ENCODE results near the gene SF1. TPM values are rescaled to one million over a fixed set of nuclear protein-coding genes. Genes with fewer than 3 reads are reported as not detected.

The SF1 gene
- total RNA-seq, 1 donor from 2014 or later: 102 TPM

GRCh38 chr11:64793271-64794160 lies 15.2 kb upstream of the SF1 start:
- peak overlapping the region in 1 of 3 donors; percentile 3 for H3K9ac ChIP-seq (ENCODE audit: low read depth in 1 of 3, low read length in 3 of 3)
- peaks cover 0 to 23% (median 11%) of the 10 kb centered on the region in 3 donors for H3K36me3 ChIP-seq (ENCODE audit: control insufficient read depth in 3 of 3, insufficient read depth in 3 of 3, low read length in 3 of 3)
- no peaks in the 10 kb centered on the region for H3K4me1 ChIP-seq (ENCODE audit: control insufficient read depth in 3 of 3, insufficient read depth in 3 of 3, low read length in 3 of 3)
- no peak overlapping the region for H3K27ac ChIP-seq (ENCODE audit: low read depth, low read length)
- no peaks in the 10 kb centered on the region for H3K27me3 ChIP-seq (ENCODE audit: control insufficient read depth in 3 of 3, insufficient read depth in 3 of 3, low read length in 3 of 3)
- H3K4me3 ChIP-seq (ENCODE audit: low read length in 3 of 3): no peak overlapping the region
- no peaks in the 10 kb centered on the region for H3K9me3 ChIP-seq (ENCODE audit: control insufficient read depth in 3 of 3, low read length in 3 of 3)

DNA sequence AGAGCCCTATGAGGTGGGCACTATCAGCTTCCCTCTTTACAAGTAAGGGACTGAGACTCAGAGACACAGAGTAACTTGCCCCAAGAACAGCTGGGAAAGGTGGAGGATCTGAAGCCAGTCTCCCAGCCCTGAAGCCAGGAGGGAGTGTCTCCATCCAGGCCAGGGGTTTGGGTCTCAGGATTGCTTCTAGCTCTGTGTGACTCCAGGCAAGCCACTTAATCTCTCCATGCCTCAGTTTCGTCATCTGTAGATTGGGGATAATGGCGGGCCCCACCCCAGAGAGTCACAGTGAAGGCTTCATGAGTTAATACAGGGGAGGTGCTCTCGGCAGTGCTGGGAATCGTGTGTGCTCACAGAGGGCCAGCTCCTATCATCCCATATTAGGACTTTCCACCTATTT lies 14.1 kb upstream of the SF1 start:
- Histone ChIP-seq H3K36me3 (ENCODE audit: control insufficient read depth in 3 of 3, insufficient read depth in 3 of 3, low read length in 3 of 3) (peaks cover 0 to 23% (median 11%) of the 10 kb centered on the region in 3 donors), H3K4me1 (ENCODE audit: control insufficient read depth in 3 of 3, insufficient read depth in 3 of 3, low read length in 3 of 3) (peaks cover 0 to 3% (median 0%) of the 10 kb centered on the region in 3 donors), H3K9ac (ENCODE audit: low read depth in 1 of 3, low read length in 3 of 3) (no peak overlapping the region), H3K27me3 (ENCODE audit: control insufficient read depth in 3 of 3, insufficient read depth in 3 of 3, low read length in 3 of 3) (no peaks in the 10 kb centered on the region), H3K9me3 (ENCODE audit: control insufficient read depth in 3 of 3, low read length in 3 of 3) (no peaks in the 10 kb centered on the region), H3K4me3 (ENCODE audit: low read length in 3 of 3) (no peak overlapping the region), H3K27ac (ENCODE audit: low read depth, low read length) (no peak overlapping the region)

DNA sequence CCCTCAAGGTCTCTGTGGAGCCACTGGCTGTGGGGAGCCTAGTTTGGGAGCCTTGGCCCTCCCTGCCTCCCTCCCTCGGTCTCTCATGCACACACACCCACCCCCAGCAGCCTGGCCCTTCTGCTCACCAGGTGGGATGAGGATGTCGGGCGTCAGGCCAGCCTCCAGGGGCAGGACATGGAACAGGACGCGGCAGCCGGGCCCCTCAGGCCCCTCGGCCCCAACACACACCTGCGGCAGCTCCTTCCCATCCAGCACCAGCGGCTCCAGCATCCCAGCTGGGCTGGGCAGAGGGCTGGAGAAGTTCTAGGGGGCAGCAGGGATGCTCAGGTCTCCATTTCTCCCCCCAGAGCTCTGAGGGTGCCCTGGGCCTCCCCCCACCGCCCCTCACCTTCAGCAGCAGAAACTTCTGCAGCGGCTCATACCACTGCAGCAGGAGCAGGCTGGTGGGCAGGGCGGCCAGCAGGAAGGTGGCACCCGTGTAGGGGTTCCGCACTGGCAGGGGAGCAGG lies 13.5 kb upstream of the SF1 start:
- H3K27me3 ChIP-seq (ENCODE audit: control insufficient read depth in 3 of 3, insufficient read depth in 3 of 3, low read length in 3 of 3): no peaks in the 10 kb centered on the region
- H3K9ac ChIP-seq (ENCODE audit: low read depth in 1 of 3, low read length in 3 of 3): no peak overlapping the region
- no peak overlapping the region for H3K4me3 ChIP-seq (ENCODE audit: low read length in 3 of 3)
- H3K4me1 ChIP-seq (ENCODE audit: control insufficient read depth in 3 of 3, insufficient read depth in 3 of 3, low read length in 3 of 3): peaks cover 0 to 3% (median 0%) of the 10 kb centered on the region in 3 donors
- H3K27ac ChIP-seq (ENCODE audit: low read depth, low read length): no peak overlapping the region
- no peaks in the 10 kb centered on the region for H3K9me3 ChIP-seq (ENCODE audit: control insufficient read depth in 3 of 3, low read length in 3 of 3)
- peaks cover 0 to 19% (median 11%) of the 10 kb centered on the region in 3 donors for H3K36me3 ChIP-seq (ENCODE audit: control insufficient read depth in 3 of 3, insufficient read depth in 3 of 3, low read length in 3 of 3)

DNA sequence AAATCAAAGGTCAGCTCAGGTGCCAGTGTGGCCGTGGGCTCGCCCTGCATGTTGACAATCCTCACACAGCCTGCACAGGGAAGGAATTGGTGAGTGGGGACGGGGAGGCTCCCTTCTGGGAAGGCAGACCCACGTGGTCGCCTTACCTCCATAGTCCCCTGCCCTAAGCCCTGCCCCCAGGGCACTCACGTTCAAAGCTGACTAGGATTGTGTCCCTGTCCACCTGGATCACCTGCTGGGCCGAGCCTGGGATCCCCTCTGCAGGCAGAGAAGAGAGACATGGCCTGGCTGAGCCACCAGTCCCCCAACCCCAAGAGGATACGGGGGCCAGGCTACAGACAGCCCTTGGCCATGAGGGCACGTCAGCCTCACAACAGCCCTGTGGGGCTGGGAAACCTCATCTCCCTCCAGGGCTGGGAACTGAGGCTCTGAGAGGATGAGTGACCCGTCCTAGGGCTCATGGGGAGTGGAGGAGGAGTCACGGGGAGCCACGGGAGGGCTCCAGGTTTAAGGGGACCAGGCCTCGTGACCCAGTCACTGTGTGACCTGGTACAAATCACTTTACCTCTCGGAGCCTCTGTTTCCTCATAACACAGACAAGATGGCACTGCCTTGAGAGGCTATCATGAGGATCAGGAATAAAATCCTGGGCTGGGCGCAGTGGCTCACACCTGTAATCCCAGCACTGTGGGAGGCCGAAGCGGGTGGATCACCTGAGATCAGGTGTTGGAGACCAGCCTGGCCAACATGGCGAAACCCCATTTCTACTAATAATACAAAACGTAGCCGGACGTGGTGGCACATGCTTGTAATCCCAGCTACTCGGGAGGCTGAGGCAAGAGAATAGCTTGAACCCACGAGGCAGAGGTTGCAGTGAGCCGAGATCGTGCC lies 12.1 kb upstream of the SF1 start:
- no peak overlapping the region for H3K27ac ChIP-seq (ENCODE audit: low read depth, low read length)
- H3K36me3 ChIP-seq (ENCODE audit: control insufficient read depth in 3 of 3, insufficient read depth in 3 of 3, low read length in 3 of 3): peaks cover 0 to 11% (median 8%) of the 10 kb centered on the region in 3 donors
- H3K4me3 ChIP-seq (ENCODE audit: low read length in 3 of 3): no peak overlapping the region
- no peaks in the 10 kb centered on the region for H3K9me3 ChIP-seq (ENCODE audit: control insufficient read depth in 3 of 3, low read length in 3 of 3)
- H3K27me3 ChIP-seq (ENCODE audit: control insufficient read depth in 3 of 3, insufficient read depth in 3 of 3, low read length in 3 of 3): no peaks in the 10 kb centered on the region
- H3K9ac ChIP-seq (ENCODE audit: low read depth in 1 of 3, low read length in 3 of 3): no peak overlapping the region
- peaks cover 0 to 3% (median 0%) of the 10 kb centered on the region in 3 donors for H3K4me1 ChIP-seq (ENCODE audit: control insufficient read depth in 3 of 3, insufficient read depth in 3 of 3, low read length in 3 of 3)

DNA sequence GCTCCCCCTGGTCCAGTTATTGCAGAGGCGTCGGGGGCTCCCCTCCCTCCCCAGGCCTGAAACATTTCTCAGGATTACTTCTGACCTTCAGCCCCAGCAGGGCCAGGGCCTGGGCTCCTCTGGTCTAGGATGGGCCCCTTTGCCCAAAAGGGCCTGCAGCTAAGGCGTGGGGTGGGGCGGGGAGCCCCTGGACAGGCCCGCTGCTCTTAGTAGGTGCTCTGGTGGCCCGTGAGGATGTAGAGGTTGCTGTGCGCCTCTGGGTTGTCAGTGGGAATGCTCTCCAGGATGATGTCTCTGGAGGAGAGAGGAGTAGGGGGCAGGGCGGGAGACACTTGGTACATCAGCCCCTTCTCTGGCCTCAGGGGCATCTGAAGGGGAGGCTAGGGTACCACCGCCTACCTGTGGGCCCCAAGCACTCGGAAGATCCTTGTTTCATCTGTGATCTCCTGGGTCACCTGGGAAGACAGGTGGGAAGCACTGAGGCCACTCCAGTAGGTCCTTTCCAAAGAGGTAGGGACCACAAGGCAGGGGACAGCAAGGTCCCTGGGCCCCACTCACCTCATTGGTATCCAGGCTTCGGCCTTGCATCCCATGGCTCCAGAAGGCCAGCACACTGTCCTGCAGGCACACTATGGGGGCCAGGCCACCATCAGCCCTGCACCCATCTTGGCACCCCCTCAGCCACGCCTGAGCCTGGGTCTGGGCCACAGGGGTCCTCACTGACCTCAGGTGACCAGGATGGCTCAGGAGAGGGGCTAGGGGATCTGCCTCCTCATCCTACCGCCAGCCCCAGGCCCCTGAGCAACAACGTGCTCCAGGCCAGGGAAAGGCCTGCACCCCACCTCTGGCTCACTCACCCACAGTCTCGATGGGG lies 11.2 kb upstream of the SF1 start:
- H3K4me3 ChIP-seq (ENCODE audit: low read length in 3 of 3): no peak overlapping the region
- peaks cover 0 to 11% (median 8%) of the 10 kb centered on the region in 3 donors for H3K36me3 ChIP-seq (ENCODE audit: control insufficient read depth in 3 of 3, insufficient read depth in 3 of 3, low read length in 3 of 3)
- no peak overlapping the region for H3K27ac ChIP-seq (ENCODE audit: low read depth, low read length)
- H3K9ac ChIP-seq (ENCODE audit: low read depth in 1 of 3, low read length in 3 of 3): no peak overlapping the region
- H3K27me3 ChIP-seq (ENCODE audit: control insufficient read depth in 3 of 3, insufficient read depth in 3 of 3, low read length in 3 of 3): no peaks in the 10 kb centered on the region
- no peaks in the 10 kb centered on the region for H3K9me3 ChIP-seq (ENCODE audit: control insufficient read depth in 3 of 3, low read length in 3 of 3)
- H3K4me1 ChIP-seq (ENCODE audit: control insufficient read depth in 3 of 3, insufficient read depth in 3 of 3, low read length in 3 of 3): peaks cover 0 to 3% (median 0%) of the 10 kb centered on the region in 3 donors

- no peaks in the 10 kb centered on the region for H3K27me3 ChIP-seq (ENCODE audit: control insufficient read depth in 3 of 3, insufficient read depth in 3 of 3, low read length in 3 of 3)
- no peak overlapping the region for H3K27ac ChIP-seq (ENCODE audit: low read depth, low read length)
- H3K4me3 ChIP-seq (ENCODE audit: low read length in 3 of 3): no peak overlapping the region
- H3K9ac ChIP-seq (ENCODE audit: low read depth in 1 of 3, low read length in 3 of 3): no peak overlapping the region
- peaks cover 0 to 11% (median 8%) of the 10 kb centered on the region in 3 donors for H3K36me3 ChIP-seq (ENCODE audit: control insufficient read depth in 3 of 3, insufficient read depth in 3 of 3, low read length in 3 of 3)
- no peaks in the 10 kb centered on the region for H3K9me3 ChIP-seq (ENCODE audit: control insufficient read depth in 3 of 3, low read length in 3 of 3)
- peaks cover 0 to 3% (median 0%) of the 10 kb centered on the region in 3 donors for H3K4me1 ChIP-seq (ENCODE audit: control insufficient read depth in 3 of 3, insufficient read depth in 3 of 3, low read length in 3 of 3)
Observed at GRCh38 chr11:64788321-64789215, 10.2 kb upstream of the SF1 start.

- Histone ChIP-seq H3K36me3 (ENCODE audit: control insufficient read depth in 3 of 3, insufficient read depth in 3 of 3, low read length in 3 of 3) (peaks cover 0 to 11% (median 6%) of the 10 kb centered on the region in 3 donors), H3K4me3 (ENCODE audit: low read length in 3 of 3) (no peak overlapping the region), H3K27ac (ENCODE audit: low read depth, low read length) (no peak overlapping the region), H3K4me1 (ENCODE audit: control insufficient read depth in 3 of 3, insufficient read depth in 3 of 3, low read length in 3 of 3) (peaks cover 0 to 3% (median 0%) of the 10 kb centered on the region in 3 donors), H3K9me3 (ENCODE audit: control insufficient read depth in 3 of 3, low read length in 3 of 3) (no peaks in the 10 kb centered on the region), H3K27me3 (ENCODE audit: control insufficient read depth in 3 of 3, insufficient read depth in 3 of 3, low read length in 3 of 3) (no peaks in the 10 kb centered on the region), H3K9ac (ENCODE audit: low read depth in 1 of 3, low read length in 3 of 3) (no peak overlapping the region)
Observed at GRCh38 chr11:64787526-64788320, 9.4 kb upstream of the SF1 start.

DNA sequence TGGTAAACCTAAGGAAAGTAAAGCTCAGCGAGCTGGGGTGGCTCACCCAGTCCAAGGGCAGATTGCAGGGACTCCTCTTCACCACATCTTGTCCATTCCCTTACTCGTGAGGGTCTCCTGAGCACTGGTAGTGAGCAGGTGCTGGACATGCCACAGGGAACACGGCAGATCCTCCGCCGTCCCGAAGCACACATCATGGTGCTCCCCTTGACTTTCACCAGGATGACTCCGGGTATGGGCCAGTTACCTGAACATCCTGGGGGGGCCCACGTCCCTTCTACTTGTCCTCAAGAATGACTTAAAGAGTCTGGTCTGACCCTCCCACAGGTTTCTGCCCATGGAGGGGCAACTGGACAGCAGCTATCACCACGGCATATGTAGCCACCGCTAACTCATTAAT lies 8.0 kb upstream of the SF1 start:
- no peaks in the 10 kb centered on the region for H3K9me3 ChIP-seq (ENCODE audit: control insufficient read depth in 3 of 3, low read length in 3 of 3)
- no peak overlapping the region for H3K4me3 ChIP-seq (ENCODE audit: low read length in 3 of 3)
- peaks cover 0 to 3% (median 0%) of the 10 kb centered on the region in 3 donors for H3K4me1 ChIP-seq (ENCODE audit: control insufficient read depth in 3 of 3, insufficient read depth in 3 of 3, low read length in 3 of 3)
- H3K36me3 ChIP-seq (ENCODE audit: control insufficient read depth in 3 of 3, insufficient read depth in 3 of 3, low read length in 3 of 3): peaks cover 0 to 11% (median 6%) of the 10 kb centered on the region in 3 donors
- no peak overlapping the region for H3K27ac ChIP-seq (ENCODE audit: low read depth, low read length)
- H3K27me3 ChIP-seq (ENCODE audit: control insufficient read depth in 3 of 3, insufficient read depth in 3 of 3, low read length in 3 of 3): no peaks in the 10 kb centered on the region
- no peak overlapping the region for H3K9ac ChIP-seq (ENCODE audit: low read depth in 1 of 3, low read length in 3 of 3)

All from skeletal muscle tissue (tissue), 4 donors.